ENCODE measurements around the gene TESK2. TPM values are rescaled to one million over a fixed set of nuclear protein-coding genes. Genes with fewer than 3 reads are reported as not detected.
"Not testable (repeated sequence)": the region's sequence is repeated elsewhere in the genome, so short reads cannot be mapped to it uniquely, and the experiment has no call there.

TESK2 gene
- total and polyA plus RNA-seq, 4 donors: 3.8 to 8.1 (median 5.0) TPM

GRCh38 chr1:45499415-45499769, 8.4 kb upstream of the TESK2 start:
- no peak overlapping the region for H3K27ac ChIP-seq (ENCODE audit: low read depth in 1 of 2, low read length in 2 of 2)
- ATAC-seq (ENCODE audit: low FRiP score) (no peak), DNase-seq (no peak)
- no peaks in the 10 kb centered on the region for H3K4me1 ChIP-seq (ENCODE audit: control insufficient read depth in 1 of 2, insufficient read depth in 2 of 2, low read length in 2 of 2)
- intact Hi-C loops (cut with DNase I): loop anchor here in 1 of 2 donors (10.0 kb wide), 1 partner anchor 485 kb away; the partner anchor contains the start of genes HECTD3 and UROD
- H3K27me3 ChIP-seq (ENCODE audit: control insufficient read depth in 1 of 2, insufficient read depth in 2 of 2, low read length in 1 of 2): no peaks in the 10 kb centered on the region
- no peaks in the 10 kb centered on the region for H3K36me3 ChIP-seq (ENCODE audit: control insufficient read depth in 1 of 2, insufficient read depth in 2 of 2, low read length in 1 of 2)
- H3K4me3 ChIP-seq (ENCODE audit: low read length in 2 of 2): peak overlapping the region; percentile 58 to 63
- H3K9me3 ChIP-seq (ENCODE audit: control insufficient read depth, low read length): no peaks in the 10 kb centered on the region
- 2 to 5% methylated on average over 7 of the region's 7 CpGs for WGBS, 2 donors

GRCh38 chr1:45498279-45498678, 7.3 kb upstream of the TESK2 start:
- Histone ChIP-seq H3K4me3 (ENCODE audit: low read length in 2 of 2) (no peak overlapping the region), H3K9me3 (ENCODE audit: control insufficient read depth, low read length) (no peaks in the 10 kb centered on the region), H3K27ac (ENCODE audit: low read depth in 1 of 2, low read length in 2 of 2) (no peak overlapping the region), H3K36me3 (ENCODE audit: control insufficient read depth in 1 of 2, insufficient read depth in 2 of 2, low read length in 1 of 2) (no peaks in the 10 kb centered on the region), H3K27me3 (ENCODE audit: control insufficient read depth in 1 of 2, insufficient read depth in 2 of 2, low read length in 1 of 2) (no peaks in the 10 kb centered on the region), H3K4me1 (ENCODE audit: control insufficient read depth in 1 of 2, insufficient read depth in 2 of 2, low read length in 2 of 2) (no peaks in the 10 kb centered on the region)
- no peak for ATAC-seq (ENCODE audit: low FRiP score)
- intact Hi-C loops (cut with DNase I): loop anchor here in 1 of 2 donors (10.0 kb wide), 1 partner anchor 483 kb away; the partner anchor contains the start of genes HECTD3 and UROD
- DNase-seq: no peak

GRCh38 chr1:45493116-45493697, 2.2 kb upstream of the TESK2 start:
- WGBS, 2 donors: 72 to 92% methylated on average over 2 of the region's 2 CpGs
- intact Hi-C loops (cut with DNase I): loop anchor here (2.0 to 10.0 kb wide), 3 partner anchors 132 to 478 kb away; partner anchors contain the start of genes HECTD3 (in 1 of the 2) and UROD (in 1 of the 2)
- no peak for DNase-seq
- Histone ChIP-seq H3K9me3 (ENCODE audit: control insufficient read depth, low read length) (no peaks in the 10 kb centered on the region), H3K27ac (ENCODE audit: low read depth in 1 of 2, low read length in 2 of 2) (no peak overlapping the region), H3K4me3 (ENCODE audit: low read length in 2 of 2) (no peak overlapping the region), H3K4me1 (ENCODE audit: control insufficient read depth in 1 of 2, insufficient read depth in 2 of 2, low read length in 2 of 2) (no peaks in the 10 kb centered on the region), H3K36me3 (ENCODE audit: control insufficient read depth in 1 of 2, insufficient read depth in 2 of 2, low read length in 1 of 2) (no peaks in the 10 kb centered on the region), H3K27me3 (ENCODE audit: control insufficient read depth in 1 of 2, insufficient read depth in 2 of 2, low read length in 1 of 2) (no peaks in the 10 kb centered on the region)
- no peak for ATAC-seq (ENCODE audit: low FRiP score)

- DNase-seq (no peak), ATAC-seq (ENCODE audit: low FRiP score) (no peak)
- Histone ChIP-seq H3K27me3 (ENCODE audit: control insufficient read depth in 1 of 2, insufficient read depth in 2 of 2, low read length in 1 of 2) (no peaks in the 10 kb centered on the region), H3K4me1 (ENCODE audit: control insufficient read depth in 1 of 2, insufficient read depth in 2 of 2, low read length in 2 of 2) (no peaks in the 10 kb centered on the region), H3K4me3 (ENCODE audit: low read length in 2 of 2) (no peak overlapping the region), H3K36me3 (ENCODE audit: control insufficient read depth in 1 of 2, insufficient read depth in 2 of 2, low read length in 1 of 2) (no peaks in the 10 kb centered on the region), H3K9me3 (ENCODE audit: control insufficient read depth, low read length) (no peaks in the 10 kb centered on the region), H3K27ac (ENCODE audit: low read depth in 1 of 2, low read length in 2 of 2) (no peak overlapping the region)
- WGBS, 2 donors: 76 to 79% methylated on average over 3 of the region's 3 CpGs
- intact Hi-C loops (cut with DNase I): loop anchor here (2.0 to 10.0 kb wide), 3 partner anchors 132 to 478 kb away; partner anchors contain the start of genes HECTD3 (in 1 of the 2) and UROD (in 1 of the 2)
Measured at GRCh38 chr1:45492691-45493090, 1.7 kb upstream of the TESK2 start.

GRCh38 chr1:45491487-45492260, 711 bp upstream of the TESK2 start:
- no peak overlapping the region for H3K27ac ChIP-seq (ENCODE audit: low read depth in 1 of 2, low read length in 2 of 2)
- H3K4me1 ChIP-seq (ENCODE audit: control insufficient read depth in 1 of 2, insufficient read depth in 2 of 2, low read length in 2 of 2): no peaks in the 10 kb centered on the region
- H3K36me3 ChIP-seq (ENCODE audit: control insufficient read depth in 1 of 2, insufficient read depth in 2 of 2, low read length in 1 of 2): no peaks in the 10 kb centered on the region
- H3K4me3 ChIP-seq (ENCODE audit: low read length in 2 of 2): peak overlapping the region; percentile 13 to 29
- intact Hi-C loops (cut with DNase I): loop anchor here (1.0 to 10.0 kb wide), 4 partner anchors 131 to 477 kb away; partner anchors contain the start of genes HECTD3 (in 1 of the 2) and UROD (in 1 of the 2)
- no peaks in the 10 kb centered on the region for H3K9me3 ChIP-seq (ENCODE audit: control insufficient read depth, low read length)
- no peak for DNase-seq
- ATAC-seq (ENCODE audit: low FRiP score): no peak
- H3K27me3 ChIP-seq (ENCODE audit: control insufficient read depth in 1 of 2, insufficient read depth in 2 of 2, low read length in 1 of 2): no peaks in the 10 kb centered on the region
- WGBS, 2 donors: 41 to 43% methylated on average over 19 of the region's 19 CpGs

- Histone ChIP-seq H3K27ac (ENCODE audit: low read depth in 1 of 2, low read length in 2 of 2) (no peak overlapping the region), H3K27me3 (ENCODE audit: control insufficient read depth in 1 of 2, insufficient read depth in 2 of 2, low read length in 1 of 2) (no peaks in the 10 kb centered on the region), H3K9me3 (ENCODE audit: control insufficient read depth, low read length) (no peaks in the 10 kb centered on the region), H3K4me1 (ENCODE audit: control insufficient read depth in 1 of 2, insufficient read depth in 2 of 2, low read length in 2 of 2) (no peaks in the 10 kb centered on the region), H3K4me3 (ENCODE audit: low read length in 2 of 2) (peak overlapping the region; percentile 37 to 70), H3K36me3 (ENCODE audit: control insufficient read depth in 1 of 2, insufficient read depth in 2 of 2, low read length in 1 of 2) (no peaks in the 10 kb centered on the region)
- ATAC-seq (ENCODE audit: low FRiP score) (peak; percentile 6), DNase-seq (no peak)
- intact Hi-C loops (cut with DNase I): loop anchor here (2.0 to 10.0 kb wide), 2 partner anchors 129 to 475 kb away; partner anchors contain the start of genes HECTD3 (in 1 of the 2) and UROD (in 1 of the 2)
- 5% methylated on average over 17 of the region's 17 CpGs for WGBS, 2 donors
Measured at GRCh38 chr1:45490121-45490625, 790 bp downstream of the TESK2 start.

- H3K4me1 ChIP-seq (ENCODE audit: control insufficient read depth in 1 of 2, insufficient read depth in 2 of 2, low read length in 2 of 2); ATAC-seq (ENCODE audit: low FRiP score); H3K4me3 ChIP-seq (ENCODE audit: low read length in 2 of 2); H3K36me3 ChIP-seq (ENCODE audit: control insufficient read depth in 1 of 2, insufficient read depth in 2 of 2, low read length in 1 of 2); H3K27me3 ChIP-seq (ENCODE audit: control insufficient read depth in 1 of 2, insufficient read depth in 2 of 2, low read length in 1 of 2); H3K27ac ChIP-seq (ENCODE audit: low read depth in 1 of 2, low read length in 2 of 2); H3K9me3 ChIP-seq (ENCODE audit: control insufficient read depth, low read length); intact Hi-C loops (cut with DNase I); DNase-seq: not testable (repeated sequence)
- WGBS, 2 donors: 84 to 87% methylated on average over 14 of the region's 14 CpGs
Measured at GRCh38 chr1:45489379-45489778, 1.6 kb downstream of the TESK2 start.

GRCh38 chr1:45488666-45489377, 2.1 kb downstream of the TESK2 start:
- intact Hi-C loops (cut with DNase I): no loop called here
- H3K36me3 ChIP-seq (ENCODE audit: control insufficient read depth in 1 of 2, insufficient read depth in 2 of 2, low read length in 1 of 2): no peaks in the 10 kb centered on the region
- DNase-seq: no peak
- H3K4me3 ChIP-seq (ENCODE audit: low read length in 2 of 2): no peak overlapping the region
- no peaks in the 10 kb centered on the region for H3K27me3 ChIP-seq (ENCODE audit: control insufficient read depth in 1 of 2, insufficient read depth in 2 of 2, low read length in 1 of 2)
- H3K9me3 ChIP-seq (ENCODE audit: control insufficient read depth, low read length): no peaks in the 10 kb centered on the region
- 76 to 77% methylated on average over 10 of the region's 10 CpGs for WGBS, 2 donors
- ATAC-seq (ENCODE audit: low FRiP score): no peak
- H3K4me1 ChIP-seq (ENCODE audit: control insufficient read depth in 1 of 2, insufficient read depth in 2 of 2, low read length in 2 of 2): no peaks in the 10 kb centered on the region
- H3K27ac ChIP-seq (ENCODE audit: low read depth in 1 of 2, low read length in 2 of 2): no peak overlapping the region

All from aorta (tissue), 5 donors.